Astrocyte of the hippocampus (primary cell): ENCODE results near the gene DCDC2C.
"Not testable (repeated sequence)": the region's sequence is repeated elsewhere in the genome, so short reads cannot be mapped to it uniquely, and the experiment has no call there.

Source experiments
- DNase-seq: peaks from one replicate; pipeline ENCODE4 v3.0.0; 2011; ENCODE audit warnings: low read depth, low spot score

DCDC2C gene

GRCh38 chr2:3771576-3771975 is 68.2 kb downstream of the DCDC2C start:
- DNase-seq = no peak

GRCh38 chr2:3774336-3774735 is 71.0 kb downstream of the DCDC2C start:
- DNase-seq = no peak

GRCh38 chr2:3776311-3776710 is 72.9 kb downstream of the DCDC2C start:
- no peak for DNase-seq

- no peak for DNase-seq
Measured at GRCh38 chr2:3777966-3778365, 74.6 kb downstream of the DCDC2C start.

GRCh38 chr2:3778851-3779495 is 75.6 kb downstream of the DCDC2C start:
- no peak for DNase-seq

- DNase-seq = no peak
Measured at GRCh38 chr2:3779496-3780049, 76.2 kb downstream of the DCDC2C start.

GRCh38 chr2:3780477-3781402 is 77.4 kb downstream of the DCDC2C start:
- peak; percentile 44 for DNase-seq

- DNase-seq = no peak
Measured at GRCh38 chr2:3784731-3785130, 81.4 kb downstream of the DCDC2C start.

- no peak for DNase-seq
Measured at GRCh38 chr2:3785220-3785889, 82.0 kb downstream of the DCDC2C start.

- no peak for DNase-seq
Measured at GRCh38 chr2:3785890-3786273, 82.5 kb downstream of the DCDC2C start.

GRCh38 chr2:3787768-3788167 is 84.4 kb downstream of the DCDC2C start:
- no peak for DNase-seq

- no peak for DNase-seq
Measured at GRCh38 chr2:3789256-3789655, 85.9 kb downstream of the DCDC2C start.

GRCh38 chr2:3793249-3793648 is 89.9 kb downstream of the DCDC2C start:
- DNase-seq = no peak

GRCh38 chr2:3801506-3801905 is 98.1 kb downstream of the DCDC2C start:
- DNase-seq = no peak

- peak; percentile 7 for DNase-seq
Measured at GRCh38 chr2:3805201-3805939, 102.0 kb downstream of the DCDC2C start.

GRCh38 chr2:3806168-3806567 is 102.8 kb downstream of the DCDC2C start:
- no peak for DNase-seq

GRCh38 chr2:3806730-3807129 is 103.4 kb downstream of the DCDC2C start:
- no peak for DNase-seq

- no peak for DNase-seq
Measured at GRCh38 chr2:3807853-3808252, 104.5 kb downstream of the DCDC2C start.

- DNase-seq = no peak
Measured at GRCh38 chr2:3814706-3815245, 111.4 kb downstream of the DCDC2C start.

GRCh38 chr2:3817144-3817543 is 113.8 kb downstream of the DCDC2C start:
- DNase-seq = not testable (repeated sequence)

GRCh38 chr2:3823748-3824147 is 120.4 kb downstream of the DCDC2C start:
- no peak for DNase-seq
